ENCODE measurements around the gene UBE2V1.

- no peak for TF ChIP-seq CTCF (IDR thresholded peaks at IDR 0.05)
- no peak for TF ChIP-seq ZFX (IDR thresholded peaks at IDR 0.05; ENCODE audit: borderline replicate concordance)
Measured at GRCh38 chr20:50089787-50090177, 23.2 kb downstream of the UBE2V1 start.
